DMS153 (cell line): ENCODE measurements around the gene FIGNL1.
A peak's percentile ranks its signal among the peaks of the same experiment; 100 is the strongest.

Source experiments
- DNase-seq: peaks from one replicate; lab custom pipeline; 2025; lab: John Stamatoyannopoulos, UW

Gene FIGNL1, protein sequence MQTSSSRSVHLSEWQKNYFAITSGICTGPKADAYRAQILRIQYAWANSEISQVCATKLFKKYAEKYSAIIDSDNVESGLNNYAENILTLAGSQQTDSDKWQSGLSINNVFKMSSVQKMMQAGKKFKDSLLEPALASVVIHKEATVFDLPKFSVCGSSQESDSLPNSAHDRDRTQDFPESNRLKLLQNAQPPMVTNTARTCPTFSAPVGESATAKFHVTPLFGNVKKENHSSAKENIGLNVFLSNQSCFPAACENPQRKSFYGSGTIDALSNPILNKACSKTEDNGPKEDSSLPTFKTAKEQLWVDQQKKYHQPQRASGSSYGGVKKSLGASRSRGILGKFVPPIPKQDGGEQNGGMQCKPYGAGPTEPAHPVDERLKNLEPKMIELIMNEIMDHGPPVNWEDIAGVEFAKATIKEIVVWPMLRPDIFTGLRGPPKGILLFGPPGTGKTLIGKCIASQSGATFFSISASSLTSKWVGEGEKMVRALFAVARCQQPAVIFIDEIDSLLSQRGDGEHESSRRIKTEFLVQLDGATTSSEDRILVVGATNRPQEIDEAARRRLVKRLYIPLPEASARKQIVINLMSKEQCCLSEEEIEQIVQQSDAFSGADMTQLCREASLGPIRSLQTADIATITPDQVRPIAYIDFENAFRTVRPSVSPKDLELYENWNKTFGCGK

DNA sequence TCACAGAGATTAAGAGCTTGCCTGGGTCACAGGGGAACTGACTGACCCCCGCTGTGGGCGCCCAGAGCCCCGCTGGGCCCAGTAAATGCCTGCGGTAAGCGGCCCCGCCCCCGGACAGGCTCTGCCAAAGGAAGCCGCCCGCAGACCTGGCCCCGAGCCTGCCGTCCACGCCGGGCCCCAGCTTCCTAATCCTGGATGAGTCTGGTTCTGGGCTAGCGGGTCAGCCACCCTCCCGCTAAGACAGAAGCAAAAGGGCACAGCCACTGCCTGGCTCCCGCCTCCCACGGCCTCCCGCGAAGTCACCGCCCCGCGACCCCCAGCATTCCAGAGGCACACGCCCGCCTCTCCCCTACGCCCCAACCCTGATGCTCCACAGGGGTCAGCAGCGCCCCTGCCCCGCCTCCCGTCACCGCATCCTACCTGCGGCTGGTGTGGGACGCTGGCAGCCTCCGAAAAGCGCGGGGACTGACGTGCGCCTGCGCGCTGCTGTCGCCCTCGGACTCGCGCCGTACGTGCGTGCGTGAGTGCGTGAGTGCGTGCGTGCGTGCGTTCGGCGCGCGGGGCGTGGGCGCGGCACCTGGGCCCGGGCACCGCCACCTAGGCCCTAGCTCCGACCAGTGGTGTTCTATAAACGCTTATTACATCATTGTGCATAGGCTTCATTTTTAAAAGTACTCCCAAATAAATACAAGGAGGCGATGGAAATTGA lies at the start of gene FIGNL1:
Gene FIGNL1 (minus strand): TSS at position 470 of the 709 bp plus-strand sequence. CDS start 3,063 bp downstream, outside the sequence.
- DNase-seq = peak; percentile 78

DNA sequence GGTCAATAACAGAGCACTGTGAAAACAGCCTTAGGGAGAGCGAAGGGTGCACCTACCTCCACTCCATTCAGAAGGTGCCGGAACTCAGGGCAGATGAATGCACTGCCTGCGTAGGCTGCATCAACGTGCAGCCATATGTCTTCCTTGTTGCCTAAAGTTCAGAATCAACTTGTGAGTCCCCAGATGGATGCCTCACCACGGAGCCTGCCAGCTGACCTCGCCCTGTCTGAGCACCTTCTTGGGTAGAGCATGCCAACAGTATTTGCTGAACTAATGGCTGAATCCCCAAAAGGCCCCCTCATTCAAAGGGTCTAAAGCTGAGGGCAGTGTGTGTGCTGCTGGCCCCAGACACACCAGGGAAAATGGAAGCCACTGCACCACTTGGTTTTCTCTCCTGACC lies 48.9 kb upstream of the FIGNL1 start:
- DNase-seq = no peak

DNA sequence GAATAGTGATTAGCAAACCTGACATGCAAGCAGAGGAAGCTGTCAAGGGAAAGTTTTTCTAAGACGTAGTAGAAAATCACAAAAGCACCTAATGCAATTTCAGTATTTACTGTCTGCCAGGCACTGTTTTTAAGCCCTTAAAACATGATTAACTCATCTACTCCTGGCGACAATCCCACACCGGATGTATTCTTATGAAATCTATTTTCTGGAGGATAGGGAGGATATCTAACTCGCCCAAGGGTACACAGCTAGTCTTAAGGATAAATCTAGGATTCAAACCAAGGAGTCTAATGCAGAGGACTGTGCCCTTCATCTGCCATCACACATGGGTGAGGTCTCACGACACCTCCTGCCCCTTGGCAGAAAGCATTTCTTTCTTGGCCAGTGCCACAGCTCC lies 47.8 kb upstream of the FIGNL1 start:
- no peak for DNase-seq

DNA sequence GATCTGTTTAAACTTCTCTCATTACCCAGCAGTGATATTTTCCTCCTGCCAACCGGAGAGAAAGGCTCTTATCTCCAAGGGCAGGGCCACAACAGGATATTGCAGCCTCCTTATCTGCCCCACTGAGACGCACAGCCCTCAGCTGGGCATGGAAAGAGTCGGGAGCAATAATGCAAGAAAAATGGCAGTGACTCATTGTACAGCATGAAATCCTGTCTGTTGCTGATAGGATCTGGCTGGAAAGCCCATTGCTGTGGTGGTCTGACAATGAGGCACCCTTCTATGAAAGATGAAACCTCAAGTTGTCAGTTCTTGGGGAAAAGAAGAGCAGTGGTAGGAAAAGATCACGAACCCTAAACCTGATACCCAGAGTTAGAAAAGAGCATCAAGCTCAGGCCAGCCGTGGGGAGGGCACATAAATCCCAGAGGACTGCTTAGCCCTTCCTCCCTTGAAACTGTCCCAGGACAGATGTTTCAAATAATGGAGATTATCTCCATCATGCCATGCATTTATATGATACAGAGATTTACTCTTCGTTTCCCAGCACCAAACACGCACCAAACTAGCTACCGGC lies 47.0 kb upstream of the FIGNL1 start:
- no peak for DNase-seq

DNA sequence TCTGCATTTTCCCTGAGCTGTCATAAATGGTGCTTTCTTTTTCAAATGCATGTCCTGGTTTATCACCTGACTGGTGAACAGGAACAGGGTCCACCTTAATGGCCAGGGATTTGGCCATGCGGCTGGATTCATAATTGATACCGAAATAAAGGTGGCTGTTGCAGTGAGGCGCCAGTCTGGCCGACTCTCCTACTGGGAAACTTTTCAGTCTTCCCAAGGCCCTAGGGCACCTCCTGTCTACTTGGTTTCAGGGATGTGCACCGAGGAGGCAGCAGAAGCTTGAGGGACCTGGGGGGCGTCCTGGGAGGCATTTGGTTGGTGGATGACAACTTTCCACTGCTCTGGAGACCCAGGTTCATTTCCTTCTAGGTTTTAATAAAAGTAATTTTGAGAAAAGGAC lies 46.4 kb upstream of the FIGNL1 start:
- DNase-seq = no peak

DNA sequence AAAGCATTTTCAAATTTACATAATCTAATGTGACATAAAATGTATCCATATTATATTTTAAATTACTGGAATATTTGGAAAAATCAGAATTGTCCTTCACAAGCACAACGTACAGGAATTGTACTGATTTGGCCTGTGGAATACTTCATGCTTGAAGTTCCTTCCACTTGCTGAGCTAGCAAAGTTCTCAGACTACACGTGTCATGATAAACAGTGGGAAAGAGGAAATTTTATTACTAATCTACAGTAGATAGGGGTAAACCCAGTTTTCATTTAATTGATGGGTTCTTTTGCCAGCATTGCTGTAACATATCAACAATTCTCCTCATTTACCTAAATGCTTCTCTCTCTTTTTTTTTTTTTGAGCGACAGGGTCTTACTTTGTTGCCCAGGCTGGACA lies 45.6 kb upstream of the FIGNL1 start:
- DNase-seq = no peak

DNA sequence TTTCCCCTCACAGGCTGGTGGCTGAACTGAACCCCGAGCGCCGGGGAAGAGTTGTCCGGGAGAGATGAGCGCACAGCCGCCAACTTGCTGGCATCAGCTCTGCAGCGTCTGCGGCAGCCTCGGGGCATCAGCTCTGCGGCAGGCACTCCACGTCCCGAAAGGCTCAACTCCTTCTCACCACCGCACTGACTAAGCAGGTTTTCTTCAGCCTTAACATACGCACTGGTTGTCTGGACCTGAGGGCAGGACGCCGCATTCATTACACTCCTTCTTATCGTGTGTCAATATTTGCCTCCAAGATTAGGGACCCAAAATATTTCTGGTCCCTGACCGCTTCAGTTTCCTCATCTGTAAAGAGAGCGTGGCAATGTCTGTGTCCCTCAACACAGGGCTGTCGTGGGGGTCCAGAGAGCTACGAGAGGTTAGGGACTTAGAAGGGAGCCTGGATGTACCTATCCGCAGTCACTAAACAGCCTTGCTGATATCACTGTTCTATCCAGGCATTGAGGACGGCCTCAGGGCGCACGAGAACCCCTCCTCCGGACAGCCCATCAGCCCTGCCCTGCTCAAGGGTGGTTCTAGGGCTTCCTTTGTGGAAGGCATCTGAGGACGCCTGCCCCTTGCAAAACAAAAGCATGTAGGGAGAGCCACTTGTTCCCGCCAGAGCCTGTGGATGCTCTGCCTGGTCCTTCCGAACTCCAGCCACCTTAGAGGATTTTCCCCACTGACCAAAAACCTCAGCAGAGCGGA lies 42.8 kb upstream of the FIGNL1 start:
- no peak for DNase-seq

DNA sequence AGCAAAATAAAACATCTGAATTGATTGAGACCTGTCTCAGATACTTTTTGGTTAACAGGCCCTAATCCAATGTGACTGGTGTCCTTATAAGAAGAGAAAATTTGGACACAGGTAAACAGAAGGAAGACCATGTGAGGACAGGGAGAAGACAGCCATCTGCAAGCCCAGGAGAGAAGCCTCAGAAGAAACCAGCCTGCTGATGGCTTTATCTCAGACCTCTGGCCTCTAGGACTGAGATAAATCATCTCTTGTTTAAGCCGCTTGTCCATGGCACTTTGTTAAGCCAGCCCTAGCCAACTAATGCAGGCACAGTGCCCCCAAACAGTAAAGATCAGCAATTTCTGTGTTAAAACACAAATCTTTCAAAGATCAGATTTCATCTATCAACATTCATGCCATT lies 41.8 kb upstream of the FIGNL1 start:
- no peak for DNase-seq

DNA sequence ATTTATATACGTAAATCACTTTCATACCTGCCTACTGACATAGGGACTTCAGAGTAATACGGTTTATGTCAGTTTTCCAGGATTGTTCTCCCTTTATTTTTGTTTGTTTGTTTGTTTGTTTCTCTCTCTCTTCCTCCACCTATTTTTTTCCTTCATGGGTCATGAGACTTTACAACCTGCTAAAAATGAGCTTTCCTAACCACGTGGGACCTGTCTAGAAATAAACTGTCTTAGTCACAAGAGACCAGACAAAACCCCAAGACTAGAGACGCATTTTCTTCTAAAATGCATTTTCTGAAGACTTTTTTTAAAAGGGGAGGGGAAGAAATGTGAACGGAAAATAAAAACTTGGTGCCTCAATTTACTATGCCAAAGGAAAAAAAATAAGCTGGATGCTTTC lies 41.1 kb upstream of the FIGNL1 start:
- no peak for DNase-seq

DNA sequence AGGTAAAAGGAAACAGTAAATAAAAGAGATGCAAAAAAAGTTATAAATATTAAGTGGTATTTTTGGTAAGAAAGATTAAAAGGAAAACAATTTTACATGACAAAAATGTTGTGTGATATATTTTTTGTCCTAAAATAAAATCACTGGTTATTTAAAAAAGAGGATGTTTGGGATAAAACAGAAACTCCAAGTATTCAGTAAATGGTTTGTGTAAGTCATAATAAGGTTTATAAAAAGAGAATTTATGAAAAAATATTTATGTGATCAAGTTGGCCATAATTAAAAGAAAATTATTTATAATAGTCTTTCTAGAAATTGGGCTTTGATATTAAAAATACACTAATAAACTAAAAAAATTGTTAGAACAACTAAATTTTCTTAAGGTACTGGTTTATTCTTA lies 38.2 kb upstream of the FIGNL1 start:
- DNase-seq = no peak

DNA sequence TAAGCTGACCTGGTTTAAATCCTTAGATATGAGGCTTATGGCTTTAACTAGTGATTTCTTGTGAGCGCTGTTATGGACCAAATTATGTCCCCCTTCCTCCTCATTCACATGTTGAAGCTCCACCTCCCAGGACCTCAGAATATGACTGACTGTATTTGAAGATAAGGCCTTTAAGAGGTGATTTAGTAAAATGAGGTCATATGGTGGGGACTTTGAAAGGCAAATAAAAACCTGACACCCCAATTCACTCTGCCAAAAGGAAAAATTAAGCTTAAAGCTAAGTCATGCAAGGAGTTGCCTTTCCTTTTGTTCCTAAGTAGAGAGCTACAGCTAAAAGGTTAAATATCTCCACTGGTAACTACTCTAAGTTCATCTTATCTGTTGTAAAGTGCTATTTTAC lies 36.4 kb upstream of the FIGNL1 start:
- DNase-seq = no peak

DNA sequence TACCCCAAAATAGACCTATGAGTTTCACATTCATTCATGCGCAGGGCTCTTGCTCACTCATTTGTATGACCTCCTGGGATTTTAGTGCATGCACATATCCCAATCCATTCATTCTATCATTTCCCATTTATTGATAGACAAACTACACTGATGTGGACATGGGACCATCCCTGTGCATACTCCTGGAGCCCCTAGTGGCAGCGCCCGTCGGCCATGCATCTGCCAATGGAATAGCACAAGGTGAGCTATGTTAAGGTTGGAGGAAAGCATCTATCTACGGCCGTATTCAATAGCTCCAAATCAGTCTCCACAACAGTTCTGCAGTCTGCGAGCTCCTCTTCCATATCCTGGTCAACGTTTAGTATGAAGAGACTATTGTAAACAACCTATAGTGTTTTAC lies 31.7 kb upstream of the FIGNL1 start:
- no peak for DNase-seq

DNA sequence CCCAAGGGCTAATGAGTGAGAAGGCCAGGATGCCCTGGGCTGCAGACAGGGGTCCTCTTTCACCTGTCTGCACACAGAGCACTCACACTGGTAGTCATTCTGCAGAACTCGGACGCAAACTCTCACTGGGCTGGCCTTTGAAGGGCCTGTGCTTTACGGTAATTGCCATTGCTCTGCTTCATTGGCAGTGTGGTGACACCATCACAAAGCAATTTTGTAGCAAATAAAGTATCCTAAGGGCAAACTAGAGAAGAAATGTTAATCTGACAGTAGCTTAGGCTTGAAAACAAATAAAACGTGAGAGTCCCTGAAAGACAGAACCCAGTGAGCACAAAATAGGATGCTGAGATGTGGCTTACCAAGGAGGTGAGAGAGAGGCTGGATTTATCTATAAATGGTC lies 30.6 kb upstream of the FIGNL1 start:
- DNase-seq = no peak

DNA sequence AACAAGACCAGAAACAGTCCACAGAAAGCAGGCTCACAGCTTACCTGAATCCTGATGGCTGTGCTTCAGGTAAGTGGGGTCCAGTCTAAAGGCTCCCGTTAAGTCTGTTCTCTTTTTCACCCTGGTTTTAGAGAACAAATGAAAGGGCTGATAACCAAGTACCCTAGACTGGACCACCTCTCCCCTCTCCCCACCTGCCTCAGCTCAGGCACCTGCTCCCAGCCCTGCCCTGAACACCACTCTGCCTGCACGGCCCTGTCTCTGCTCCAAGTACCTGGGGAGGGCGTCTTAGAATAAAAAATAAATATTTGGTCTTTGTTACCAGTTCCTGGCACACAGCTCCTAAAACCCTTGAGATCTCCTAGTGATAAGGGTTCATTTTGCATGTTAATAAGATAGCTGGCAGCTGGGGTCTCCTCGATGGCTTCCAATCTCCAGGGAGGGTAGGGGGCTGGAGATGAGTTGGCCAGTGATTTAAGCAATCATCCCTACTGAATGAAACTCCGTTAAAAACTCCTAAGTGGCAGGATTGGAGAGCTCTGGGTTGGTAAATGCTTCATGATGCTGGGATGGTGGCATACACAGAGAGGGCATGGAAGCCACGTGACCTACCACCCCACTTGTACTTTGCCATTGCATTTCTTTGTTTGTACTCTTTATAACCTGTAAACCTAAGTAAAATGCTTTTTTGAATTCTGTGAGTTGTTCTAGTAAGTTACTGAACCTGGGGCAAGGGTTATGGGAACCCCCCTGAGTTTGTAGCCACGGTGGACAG lies 29.8 kb upstream of the FIGNL1 start:
- no peak for DNase-seq

DNA sequence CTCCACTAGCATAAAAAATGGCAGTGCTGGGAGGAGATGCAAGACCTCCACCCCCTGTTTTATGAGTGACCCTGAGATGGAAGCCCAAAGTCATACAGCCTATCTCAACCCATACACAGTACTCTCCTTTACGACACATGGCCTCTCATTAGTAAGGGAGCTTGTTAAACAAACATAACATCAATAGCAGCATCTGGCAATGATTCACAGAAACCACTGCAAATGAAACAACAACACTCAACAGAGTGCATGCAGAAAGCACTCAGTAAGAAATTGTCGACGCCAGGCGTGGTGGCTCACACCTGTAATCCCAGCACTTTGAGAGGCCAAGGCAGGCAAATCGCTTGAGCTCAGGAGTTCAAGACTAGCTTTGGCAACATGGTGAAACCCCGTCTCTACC lies 27.5 kb upstream of the FIGNL1 start:
- peak; percentile 77 for DNase-seq

DNA sequence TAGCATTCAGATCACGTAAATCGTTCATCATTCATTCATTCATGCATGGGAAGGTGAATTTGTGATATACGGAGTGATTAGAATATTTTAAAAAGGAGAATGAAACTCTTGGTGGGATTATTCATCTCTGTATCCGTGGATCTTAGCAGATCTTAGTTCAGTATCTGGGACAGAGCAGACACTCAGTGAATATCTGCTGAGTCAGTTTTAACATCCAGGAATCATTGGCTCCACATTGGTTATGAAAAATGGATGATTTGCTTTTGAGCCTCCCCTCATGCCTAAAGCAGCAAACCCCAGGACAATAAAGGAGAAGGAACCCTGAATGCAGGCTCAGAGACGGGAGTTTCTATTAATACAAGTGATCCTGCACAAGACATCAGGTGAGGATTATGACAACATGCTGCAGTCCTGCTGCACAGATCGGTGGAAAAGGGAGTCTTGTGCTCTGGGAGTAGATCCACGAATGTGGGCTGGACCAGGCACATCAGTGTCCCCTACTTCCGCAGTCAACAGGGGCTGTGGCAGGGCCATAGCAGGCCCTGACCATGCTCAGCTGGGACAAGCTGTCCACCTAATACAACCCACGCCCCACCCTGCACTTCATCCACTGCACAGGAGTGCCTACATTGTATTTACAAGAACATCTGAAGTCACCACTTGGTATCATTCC lies 26.9 kb upstream of the FIGNL1 start:
- DNase-seq = no peak

DNA sequence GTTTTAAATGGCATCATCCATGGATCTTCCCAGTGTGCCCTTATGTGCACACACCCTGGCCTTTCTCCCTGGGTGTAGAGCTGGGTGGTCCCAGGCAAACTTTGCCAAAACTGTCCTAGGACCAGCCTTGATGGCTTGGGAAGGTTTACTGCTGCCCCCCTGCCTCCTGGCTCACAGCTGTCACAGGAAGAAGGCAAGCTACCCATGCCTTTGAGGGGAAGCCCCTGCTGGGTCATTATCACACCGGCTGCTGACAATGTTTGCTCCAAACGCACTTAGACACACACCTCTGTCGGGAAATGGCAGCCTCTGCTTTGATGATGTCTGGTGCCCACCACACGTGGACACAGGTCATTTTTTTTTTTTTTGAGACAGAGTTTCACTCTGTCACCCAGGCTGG lies 25.2 kb upstream of the FIGNL1 start:
- DNase-seq = no peak

DNA sequence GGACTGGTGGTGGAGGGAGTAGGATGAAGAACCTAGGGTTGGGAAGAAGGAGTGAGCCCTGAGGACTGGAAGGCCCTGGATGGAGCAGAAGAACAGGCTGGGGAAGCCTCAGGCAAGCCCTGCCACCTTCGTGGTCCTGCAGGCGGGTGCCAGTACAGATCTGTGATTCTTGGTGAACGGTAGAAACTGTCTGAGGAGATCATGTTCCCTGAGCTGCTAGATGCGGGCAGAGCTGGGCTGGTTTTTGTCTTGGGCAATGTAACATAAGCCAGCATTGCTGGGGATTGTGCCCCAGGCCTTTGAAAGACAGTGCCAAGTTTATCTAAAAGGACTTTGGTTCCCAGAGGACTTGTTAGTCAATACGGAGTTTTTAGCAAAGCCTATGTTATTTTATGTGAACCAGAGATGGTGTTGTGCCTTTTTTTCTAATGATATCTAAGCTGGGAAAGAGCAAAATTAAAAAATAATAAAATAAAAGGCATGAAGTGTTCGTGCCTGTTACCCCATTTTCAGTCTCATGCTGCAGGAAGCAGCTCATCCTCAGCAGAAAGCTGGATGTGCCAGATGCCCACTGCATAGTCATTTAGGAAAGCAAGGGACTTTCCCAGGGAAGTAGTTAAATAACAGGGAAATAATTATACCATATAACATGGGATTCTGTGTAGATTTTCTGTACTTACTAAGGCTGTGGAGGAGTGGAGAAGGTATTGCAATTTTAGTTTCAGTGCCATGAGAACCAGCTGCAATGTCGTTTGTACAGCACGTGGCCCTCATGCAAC lies 24.4 kb upstream of the FIGNL1 start:
- DNase-seq = no peak

DNA sequence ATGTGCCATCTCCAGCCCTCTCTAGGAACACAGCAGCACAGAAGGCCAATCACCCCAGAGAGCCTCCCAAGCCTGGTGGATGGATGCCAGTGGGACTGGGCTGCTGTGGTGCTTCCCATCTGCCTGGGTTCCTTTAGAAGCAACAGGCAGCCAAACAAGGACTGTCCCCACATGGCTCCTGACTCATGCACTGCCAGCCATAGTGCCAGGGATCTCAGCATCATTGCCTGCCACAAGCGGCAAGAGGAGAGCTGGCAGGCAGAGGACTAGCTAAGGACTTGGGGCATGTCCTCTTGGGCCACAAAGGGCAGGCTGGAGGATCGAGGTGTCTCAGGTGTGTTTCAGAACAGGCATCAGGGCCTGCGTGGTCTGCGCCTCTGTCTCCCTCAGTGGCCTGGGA lies 23.4 kb upstream of the FIGNL1 start:
- DNase-seq = no peak

DNA sequence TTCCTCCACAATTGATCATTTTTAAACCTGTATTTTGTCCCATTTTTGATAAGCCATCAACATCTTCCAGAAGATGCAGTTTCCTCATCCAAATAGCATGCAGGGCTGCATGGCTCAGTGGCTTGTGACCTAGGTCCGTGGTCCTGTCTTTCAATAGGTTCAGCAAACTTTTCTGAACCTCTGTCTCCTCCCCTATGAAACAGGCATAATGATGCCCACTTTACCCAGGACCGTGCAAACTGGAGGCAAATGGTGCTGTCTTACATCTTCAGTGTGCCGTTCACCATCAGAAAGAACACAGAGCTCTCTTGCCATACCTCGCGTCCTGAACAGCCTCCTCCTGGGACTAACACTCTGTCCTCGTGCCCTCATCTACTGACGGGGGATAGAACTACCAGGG lies 22.3 kb upstream of the FIGNL1 start:
- DNase-seq = no peak
